ENCODE results near the gene NBPF11.
"Not testable (repeated sequence)": the region's sequence is repeated elsewhere in the genome, so short reads cannot be mapped to it uniquely, and the experiment has no call there.

- TF ChIP-seq ZNF8 (CRISPR knock-in tag; IDR thresholded peaks at IDR 0.05); CSRNP3 (CRISPR knock-in tag; IDR thresholded peaks at IDR 0.05); OSR1 (CRISPR knock-in tag; IDR thresholded peaks at IDR 0.05); TSHZ2 (CRISPR knock-in tag; IDR thresholded peaks at IDR 0.05); ARNTL (CRISPR knock-in tag; IDR thresholded peaks at IDR 0.05; ENCODE audit: borderline replicate concordance, low read depth); ZNF70 (CRISPR knock-in tag; IDR thresholded peaks at IDR 0.05); ZFP30 (CRISPR knock-in tag; IDR thresholded peaks at IDR 0.05); ZNF565 (CRISPR knock-in tag; conservative IDR thresholded peaks at IDR 0.05; ENCODE audit: low read depth); PPARA (CRISPR knock-in tag; IDR thresholded peaks at IDR 0.05; ENCODE audit: borderline replicate concordance); PATZ1 (CRISPR knock-in tag; IDR thresholded peaks at IDR 0.05; ENCODE audit: borderline replicate concordance); BACH2 (CRISPR knock-in tag; IDR thresholded peaks at IDR 0.05; ENCODE audit: borderline replicate concordance): not testable (repeated sequence)
These were observed 8.9 kb downstream of the NBPF11 start for GRCh38 chr1:148143223-148143622.
